Osteoblast (primary cell): ENCODE data around the gene ZNF692. TPM values are rescaled to one million over a fixed set of nuclear protein-coding genes. Genes with fewer than 3 reads are reported as not detected.

Source experiments
- DNase-seq: peaks from one replicate; pipeline ENCODE4 v3.0.0; 2011; ENCODE audit warnings: low spot score, mixed read lengths; ENCODE audit not compliant: insufficient read length; ENCODE audit errors: missing footprints
- H2AFZ ChIP-seq: 2 replicates; pipeline ENCODE4 v1.6.0; 2011; ENCODE audit warnings: mild to moderate bottlenecking, low read length
- H3K27ac ChIP-seq: 2 replicates; pipeline ENCODE4 v1.5.1; 2011; ENCODE audit warnings: mild to moderate bottlenecking, low read depth, low read length, moderate library complexity
- H3K27me3 ChIP-seq: 2 replicates; pipeline ENCODE4 v1.6.0; 2012; ENCODE audit warnings: mild to moderate bottlenecking, control low read depth, inconsistent platforms, low read length, moderate library complexity; ENCODE audit not compliant: insufficient read depth
- H3K36me3 ChIP-seq: 2 replicates; pipeline ENCODE4 v1.5.1; 2011; ENCODE audit warnings: mild to moderate bottlenecking, low read length, control low read depth, moderate library complexity; ENCODE audit not compliant: insufficient read depth
- H3K4me1 ChIP-seq: 2 replicates; pipeline ENCODE4 v1.5.1; 2011; ENCODE audit warnings: mild to moderate bottlenecking, low read length, control low read depth, moderate library complexity; ENCODE audit not compliant: insufficient read depth
- H3K4me2 ChIP-seq: 2 replicates; pipeline ENCODE4 v1.6.0; 2011; ENCODE audit warnings: mild to moderate bottlenecking, low read length; ENCODE audit not compliant: insufficient read depth
- H3K4me3 ChIP-seq: fragments of 200-600 bp; sonication (generic); 3 replicates; pipeline ENCODE4 v1.5.1; 2012; ENCODE audit warnings: mild to moderate bottlenecking, low read length, inconsistent platforms; ENCODE audit not compliant: insufficient read depth
- H3K79me2 ChIP-seq: 2 replicates; pipeline ENCODE4 v1.6.0; 2012; ENCODE audit warnings: mild to moderate bottlenecking, low read length, control low read depth, inconsistent platforms; ENCODE audit not compliant: insufficient read depth
- H3K9me3 ChIP-seq: 2 replicates; pipeline ENCODE4 v1.5.1; 2011; ENCODE audit warnings: low read depth, low read length, control low read depth
- H4K20me1 ChIP-seq: 2 replicates; pipeline ENCODE4 v1.6.0; 2012; ENCODE audit warnings: mild to moderate bottlenecking, low read length, control low read depth; ENCODE audit not compliant: insufficient read depth
- total RNA-seq: library from RNA; depleted of rRNA; stranded (reverse); fragments of >200 nt; gene quantifications from 2 replicates; pipeline ENCODE4 v1.2.3, GENCODE V29; 2012
- TF ChIP-seq, protein P1 (sequence below): IDR thresholded peaks from 2 replicates; pipeline ENCODE4 v1.5.1; 2011; ENCODE audit warnings: mild to moderate bottlenecking, low read depth, low read length, moderate library complexity; ENCODE audit errors: extremely low read depth

Gene ZNF692
- total RNA-seq, 1 donor: 12.3 TPM

DNA sequence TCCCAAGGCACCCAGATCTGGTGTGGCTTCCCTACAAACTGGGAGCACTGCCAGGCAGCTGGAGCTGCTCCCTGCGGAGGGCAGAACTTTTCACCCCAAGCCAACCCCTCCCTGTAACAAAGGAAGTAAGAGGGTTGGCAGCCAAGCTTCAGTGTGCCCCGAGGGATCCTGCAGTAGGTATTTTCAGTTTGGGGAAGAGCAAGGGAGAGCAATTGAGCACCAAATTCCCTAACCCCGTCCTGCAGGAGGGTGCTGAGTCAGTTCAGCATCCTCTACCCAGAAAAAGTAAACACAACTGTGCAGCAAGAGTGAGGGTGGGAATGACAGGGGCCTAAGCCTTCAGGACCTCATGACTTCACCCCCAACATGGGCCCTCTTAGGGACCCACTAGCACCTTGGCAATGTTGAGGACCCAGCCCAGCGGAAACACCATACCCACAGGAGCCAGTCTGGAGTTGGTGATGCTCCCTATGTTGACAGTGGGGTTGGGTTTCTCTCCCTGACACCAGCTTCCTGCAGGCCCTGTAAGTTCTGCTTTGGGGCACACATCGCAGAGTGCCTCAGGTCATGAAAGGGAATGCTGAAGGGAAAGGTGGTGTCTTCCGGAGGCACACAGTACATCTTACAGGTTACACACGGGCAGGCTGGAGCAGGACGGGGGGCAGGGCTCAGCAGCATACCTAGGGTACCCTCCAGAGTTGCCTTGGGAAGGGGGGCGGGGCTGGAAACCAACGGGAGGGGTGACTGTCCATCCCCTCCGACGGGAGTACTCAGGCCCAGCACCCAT is 48.0 kb downstream of the ZNF692 start:
- peaks cover 12% of the 10 kb centered on the region for H3K4me1 ChIP-seq
- no peaks in the 10 kb centered on the region for H3K27me3 ChIP-seq
- peaks cover 4% of the 10 kb centered on the region for H3K79me2 ChIP-seq
- peaks cover 23% of the 10 kb centered on the region for H4K20me1 ChIP-seq
- peak overlapping the region; percentile 47 for H3K4me2 ChIP-seq
- no peak overlapping the region for H3K4me3 ChIP-seq
- H3K36me3 ChIP-seq: peaks cover 35% of the 10 kb centered on the region
- H2AFZ ChIP-seq: no peak overlapping the region
- TF ChIP-seq, protein P1, sequence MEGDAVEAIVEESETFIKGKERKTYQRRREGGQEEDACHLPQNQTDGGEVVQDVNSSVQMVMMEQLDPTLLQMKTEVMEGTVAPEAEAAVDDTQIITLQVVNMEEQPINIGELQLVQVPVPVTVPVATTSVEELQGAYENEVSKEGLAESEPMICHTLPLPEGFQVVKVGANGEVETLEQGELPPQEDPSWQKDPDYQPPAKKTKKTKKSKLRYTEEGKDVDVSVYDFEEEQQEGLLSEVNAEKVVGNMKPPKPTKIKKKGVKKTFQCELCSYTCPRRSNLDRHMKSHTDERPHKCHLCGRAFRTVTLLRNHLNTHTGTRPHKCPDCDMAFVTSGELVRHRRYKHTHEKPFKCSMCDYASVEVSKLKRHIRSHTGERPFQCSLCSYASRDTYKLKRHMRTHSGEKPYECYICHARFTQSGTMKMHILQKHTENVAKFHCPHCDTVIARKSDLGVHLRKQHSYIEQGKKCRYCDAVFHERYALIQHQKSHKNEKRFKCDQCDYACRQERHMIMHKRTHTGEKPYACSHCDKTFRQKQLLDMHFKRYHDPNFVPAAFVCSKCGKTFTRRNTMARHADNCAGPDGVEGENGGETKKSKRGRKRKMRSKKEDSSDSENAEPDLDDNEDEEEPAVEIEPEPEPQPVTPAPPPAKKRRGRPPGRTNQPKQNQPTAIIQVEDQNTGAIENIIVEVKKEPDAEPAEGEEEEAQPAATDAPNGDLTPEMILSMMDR: no peak
- peak; percentile 95 for DNase-seq
- no peak overlapping the region for H3K27ac ChIP-seq
- H3K9me3 ChIP-seq: no peaks in the 10 kb centered on the region

DNA sequence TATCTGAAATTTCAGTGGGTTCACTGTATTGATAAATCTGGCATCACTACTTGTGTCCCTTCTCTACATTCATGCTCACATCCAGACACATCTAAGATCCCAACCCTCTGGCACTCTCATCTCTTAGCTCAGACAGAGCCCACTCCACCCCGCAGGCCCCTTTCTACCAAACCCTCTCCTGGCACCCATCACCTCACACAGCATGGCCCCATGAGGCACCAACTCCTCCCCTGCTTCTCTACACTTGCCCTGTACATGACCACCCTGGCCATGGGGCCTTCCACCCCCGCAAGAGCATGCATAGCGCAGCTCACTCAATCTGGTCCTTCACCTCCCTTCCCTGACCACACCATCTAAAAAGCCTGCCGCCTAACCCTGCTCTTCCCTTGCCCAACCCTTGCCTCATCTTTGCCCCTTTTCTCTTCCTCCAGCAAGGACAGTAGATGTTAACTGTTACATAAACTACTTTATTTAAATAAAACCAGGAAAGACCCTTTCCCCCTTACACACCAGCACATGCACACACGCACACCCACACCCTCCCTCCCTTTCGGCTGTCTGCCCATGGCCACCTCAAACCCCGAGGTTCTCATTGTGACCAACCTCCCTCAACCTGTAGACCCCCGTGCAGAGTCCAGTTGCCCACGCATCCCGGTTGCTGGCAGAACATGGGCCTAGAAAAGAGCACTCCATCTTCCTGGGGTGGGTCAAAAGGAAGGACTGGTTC is 48.7 kb downstream of the ZNF692 start:
- H3K27me3 ChIP-seq: no peaks in the 10 kb centered on the region
- peaks cover 19% of the 10 kb centered on the region for H4K20me1 ChIP-seq
- TF ChIP-seq, protein P1: no peak
- H3K4me2 ChIP-seq: no peak overlapping the region
- no peaks in the 10 kb centered on the region for H3K79me2 ChIP-seq
- peaks cover 12% of the 10 kb centered on the region for H3K4me1 ChIP-seq
- no peak overlapping the region for H3K4me3 ChIP-seq
- H2AFZ ChIP-seq: no peak overlapping the region
- H3K9me3 ChIP-seq: no peaks in the 10 kb centered on the region
- peak; percentile 68 for DNase-seq
- peaks cover 28% of the 10 kb centered on the region for H3K36me3 ChIP-seq
- H3K27ac ChIP-seq: no peak overlapping the region

DNA sequence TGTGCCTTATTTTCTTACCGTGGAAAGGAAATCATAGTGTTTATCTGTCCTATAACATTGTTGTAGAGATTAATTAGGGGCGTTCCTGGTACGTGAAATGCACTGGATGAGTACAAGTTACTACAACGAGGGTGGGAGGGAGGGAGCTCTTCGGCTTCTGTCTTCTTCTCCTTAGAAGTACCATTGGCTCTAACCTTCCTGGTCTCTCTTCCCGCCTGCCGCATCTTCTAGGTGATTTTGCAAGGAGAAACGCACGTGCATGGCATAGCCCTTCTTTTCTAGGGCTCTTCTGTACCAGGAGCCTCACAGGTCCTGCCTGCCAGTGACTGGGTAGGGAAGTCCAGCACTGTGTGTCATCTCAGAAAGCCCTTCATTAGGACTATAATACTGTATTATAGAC is 50.0 kb downstream of the ZNF692 start:
- no peak overlapping the region for H2AFZ ChIP-seq
- H3K27ac ChIP-seq: no peak overlapping the region
- peaks cover 15% of the 10 kb centered on the region for H3K36me3 ChIP-seq
- no peak overlapping the region for H3K4me2 ChIP-seq
- H3K79me2 ChIP-seq: no peaks in the 10 kb centered on the region
- H3K4me3 ChIP-seq: no peak overlapping the region
- no peaks in the 10 kb centered on the region for H3K27me3 ChIP-seq
- no peaks in the 10 kb centered on the region for H3K9me3 ChIP-seq
- peaks cover 12% of the 10 kb centered on the region for H3K4me1 ChIP-seq
- TF ChIP-seq, protein P1: no peak
- peaks cover 19% of the 10 kb centered on the region for H4K20me1 ChIP-seq
- no peak for DNase-seq

DNA sequence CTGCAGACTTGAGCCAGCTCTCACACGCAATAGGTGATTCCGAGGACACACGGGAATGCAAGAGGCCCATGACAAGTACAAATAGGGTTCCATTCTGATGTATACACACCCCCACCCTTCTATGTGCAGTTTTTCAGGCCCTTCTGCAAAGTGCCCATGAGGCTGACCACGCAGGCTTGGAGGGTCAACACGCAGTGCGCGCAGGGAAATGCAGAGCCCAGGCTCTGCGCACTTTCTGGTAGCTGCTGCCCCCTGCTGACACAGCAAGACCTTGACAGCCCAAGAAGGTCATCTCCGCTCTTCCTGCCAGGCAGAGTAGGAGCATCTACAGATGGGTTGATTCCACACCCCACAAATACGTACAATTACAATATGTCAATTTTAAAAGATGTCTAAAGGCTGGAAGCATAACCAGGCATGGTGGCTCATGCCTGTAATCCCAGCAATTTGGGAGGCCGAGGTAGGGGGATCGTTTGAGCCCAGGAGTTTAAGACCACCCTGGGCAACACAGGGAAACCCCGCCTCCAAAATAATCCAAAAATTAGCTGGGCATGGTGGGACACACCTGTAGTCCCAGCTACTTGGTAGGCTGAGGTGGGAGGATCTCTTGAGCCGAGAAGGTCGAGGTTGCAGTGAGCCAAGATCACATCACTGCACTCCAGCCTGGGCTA is 51.7 kb downstream of the ZNF692 start:
- Histone ChIP-seq H3K9me3 (no peaks in the 10 kb centered on the region), H3K4me1 (peaks cover 12% of the 10 kb centered on the region), H3K4me3 (no peak overlapping the region), H4K20me1 (peaks cover 19% of the 10 kb centered on the region), H3K79me2 (no peaks in the 10 kb centered on the region), H3K4me2 (no peak overlapping the region), H3K27me3 (no peaks in the 10 kb centered on the region), H3K36me3 (peaks cover under 1% of the 10 kb centered on the region), H2AFZ (no peak overlapping the region), H3K27ac (no peak overlapping the region)
- peak; percentile 90 for DNase-seq
- TF ChIP-seq, protein P1: peak; percentile 76
